Smooth muscle cell (in vitro differentiated cells): Measurements from ENCODE around the gene CHKA. TPM values are rescaled to one million over a fixed set of nuclear protein-coding genes. Genes with fewer than 3 reads are reported as not detected.

Experiments
- DNase-seq: peaks from one replicate; lab custom pipeline; 2025; ENCODE audit not compliant: unreplicated experiment; lab: John Stamatoyannopoulos, UW
- H2AFZ ChIP-seq: fragments of 200-600 bp; sonication (generic); 2 replicates; pipeline ENCODE4 v1.6.0; 2016; ENCODE audit warnings: antibody characterized with exemption, low read depth, mild to moderate bottlenecking
- H3F3A ChIP-seq: fragments of 200-600 bp; sonication (generic); 2 replicates; pipeline ENCODE4 v1.6.0; 2017; ENCODE audit warnings: antibody characterized with exemption, low read depth
- H3K27ac ChIP-seq: fragments of 200-600 bp; sonication (generic); 2 replicates; pipeline ENCODE4 v1.5.1; 2016; ENCODE audit warnings: low read depth, mild to moderate bottlenecking
- H3K27me3 ChIP-seq: fragments of 200-600 bp; sonication (generic); 2 replicates; pipeline ENCODE4 v1.6.1; 2016; ENCODE audit warnings: low read depth, mild to moderate bottlenecking
- H3K36me3 ChIP-seq: fragments of 200-600 bp; sonication (generic); 2 replicates; pipeline ENCODE4 v1.5.1; 2016; ENCODE audit warnings: low read depth
- H3K4me1 ChIP-seq: fragments of 200-600 bp; sonication (generic); 2 replicates; pipeline ENCODE4 v1.5.1; 2016; ENCODE audit warnings: low read depth
- H3K4me2 ChIP-seq: fragments of 200-600 bp; sonication (generic); 2 replicates; pipeline ENCODE4 v1.6.0; 2016; ENCODE audit warnings: mild to moderate bottlenecking
- H3K4me3 ChIP-seq: fragments of 200-600 bp; sonication (generic); 2 replicates; pipeline ENCODE4 v1.5.1; 2016; ENCODE audit warnings: mild to moderate bottlenecking
- H3K79me2 ChIP-seq: fragments of 200-600 bp; sonication (generic); 2 replicates; pipeline ENCODE4 v1.6.0; 2016; ENCODE audit warnings: low read depth, mild to moderate bottlenecking
- H3K9ac ChIP-seq: fragments of 200-600 bp; sonication (generic); 2 replicates; pipeline ENCODE4 v1.6.0; 2016; ENCODE audit warnings: low read depth
- H3K9me3 ChIP-seq: fragments of 200-600 bp; sonication (generic); replicated peaks from 2 replicates; pipeline ENCODE4 v1.5.1; 2016; ENCODE audit warnings: low read depth
- H4K20me1 ChIP-seq: fragments of 200-600 bp; sonication (generic); 2 replicates; pipeline ENCODE4 v1.6.0; 2016; ENCODE audit warnings: low read depth
- CTCF ChIP-seq: fragments of 200-600 bp; sonication (generic); IDR thresholded peaks from 2 replicates; pipeline ENCODE4 v1.5.1; 2017; ENCODE audit warnings: borderline replicate concordance, mild to moderate bottlenecking, antibody characterized with exemption; ENCODE audit not compliant: insufficient read depth, poor library complexity, severe bottlenecking
- WGBS: methylation state at CpG from one replicate; pipeline ENCODE4 v1.1.7; 2016; ENCODE audit warnings: low lambda C conversion rate; 5-methylcytosine and 5-hydroxymethylcytosine counted together
- polyA plus RNA-seq: library from polyadenylated mRNA; unstranded; fragments of >200 nt; fragmentation: Nextera tagmentation; extraction: Ambion mirVana; gene quantifications from 2 replicates; pipeline ENCODE4 v1.2.1, GENCODE V29; 2016
- total RNA-seq: library from RNA; depleted of rRNA; stranded (reverse); fragments of >200 nt; gene quantifications from 2 replicates; pipeline ENCODE4 v1.2.3, GENCODE V29; 2014

Gene CHKA
- total and polyA plus RNA-seq, 2 experiments from 2014 or later, result 19.9 to 31.1 TPM

DNA sequence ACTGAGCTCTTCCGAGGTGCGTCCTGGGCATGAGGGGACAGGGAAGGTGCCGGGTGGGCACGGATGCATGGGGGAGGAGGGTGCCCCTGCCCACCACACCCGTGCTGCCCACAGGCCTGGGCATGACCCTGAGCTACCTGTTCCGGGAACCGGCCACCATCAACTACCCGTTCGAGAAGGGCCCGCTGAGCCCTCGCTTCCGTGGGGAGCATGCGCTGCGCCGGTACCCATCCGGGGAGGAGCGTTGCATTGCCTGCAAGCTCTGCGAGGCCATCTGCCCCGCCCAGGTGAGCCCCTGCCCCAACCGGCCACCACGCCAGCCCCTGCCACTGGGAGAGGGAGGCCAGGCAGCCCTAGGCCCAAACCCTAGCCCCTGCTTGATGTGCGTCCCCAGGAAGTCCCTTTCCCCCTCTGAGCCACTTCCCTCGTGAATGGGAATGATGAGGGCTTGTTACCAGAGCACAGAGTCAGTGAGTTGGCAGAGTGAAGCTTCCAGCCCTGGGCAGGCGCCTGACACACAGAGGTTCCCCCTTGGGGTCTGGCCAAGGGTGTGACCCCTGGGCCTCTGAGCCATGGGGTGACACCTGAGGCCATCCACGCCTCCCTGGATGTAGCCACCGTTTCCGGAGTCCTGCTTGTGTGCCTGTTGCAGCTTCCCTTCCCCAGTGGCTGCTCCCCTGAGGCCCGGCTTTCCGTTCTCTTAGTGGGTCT lies 88.0 kb downstream of the CHKA start:
- H3K4me1 ChIP-seq, result peaks cover 17% of the 10 kb centered on the region
- no peak overlapping the region for H2AFZ ChIP-seq
- H3K4me2 ChIP-seq, result no peak overlapping the region
- H3K4me3 ChIP-seq, result no peak overlapping the region
- no peaks in the 10 kb centered on the region for H3K27me3 ChIP-seq
- 97% methylated on average over 25 of the region's 29 CpGs for WGBS
- H4K20me1 ChIP-seq, result no peaks in the 10 kb centered on the region
- no peaks in the 10 kb centered on the region for H3K9me3 ChIP-seq
- DNase-seq, result no peak
- no peak overlapping the region for H3K9ac ChIP-seq
- H3K27ac ChIP-seq, result no peak overlapping the region
- TF ChIP-seq CTCF, result no peak
- peaks cover 11% of the 10 kb centered on the region for H3F3A ChIP-seq
- no peaks in the 10 kb centered on the region for H3K36me3 ChIP-seq
- H3K79me2 ChIP-seq, result peaks cover 16% of the 10 kb centered on the region

GRCh38 chr11:68032003-68032402 lies 89.2 kb downstream of the CHKA start:
- TF ChIP-seq CTCF, result no peak
- Histone ChIP-seq H3K27ac (no peak overlapping the region), H3K36me3 (no peaks in the 10 kb centered on the region), H3K27me3 (no peaks in the 10 kb centered on the region), H3K9ac (no peak overlapping the region), H4K20me1 (no peaks in the 10 kb centered on the region), H3K9me3 (no peaks in the 10 kb centered on the region), H2AFZ (no peak overlapping the region), H3F3A (peaks cover 11% of the 10 kb centered on the region), H3K79me2 (peaks cover 16% of the 10 kb centered on the region), H3K4me2 (peak overlapping the region; percentile 94), H3K4me3 (no peak overlapping the region), H3K4me1 (peaks cover 17% of the 10 kb centered on the region)
- no peak for DNase-seq
- 83% methylated on average over 9 of the region's 9 CpGs for WGBS

- TF ChIP-seq CTCF, result no peak
- no peak for DNase-seq
- WGBS, result 26% methylated on average over 10 of the region's 10 CpGs
Measured at GRCh38 chr11:68031144-68031464, 90.1 kb downstream of the CHKA start.

More at GRCh38 chr11:68031144-68031464, 90.1 kb downstream of the CHKA start:
- peak overlapping the region; percentile 94 for H3K4me2 ChIP-seq
- H3K27ac ChIP-seq, result peak overlapping the region; percentile 46
- H3K9me3 ChIP-seq, result no peaks in the 10 kb centered on the region
- peaks cover 11% of the 10 kb centered on the region for H3F3A ChIP-seq
- H3K79me2 ChIP-seq, result peaks cover 16% of the 10 kb centered on the region
- no peaks in the 10 kb centered on the region for H3K36me3 ChIP-seq
- peaks cover 17% of the 10 kb centered on the region for H3K4me1 ChIP-seq
- H4K20me1 ChIP-seq, result no peaks in the 10 kb centered on the region
- H3K4me3 ChIP-seq, result peak overlapping the region; percentile 58
- H3K9ac ChIP-seq, result peak overlapping the region; percentile 84
- H3K27me3 ChIP-seq, result no peaks in the 10 kb centered on the region
- peak overlapping the region; percentile 23 for H2AFZ ChIP-seq
